GM18517 (cell line): ENCODE data around the gene SLC30A7.
A peak's percentile ranks its signal among the peaks of the same experiment; 100 is the strongest.

ENCODE experiments used
- ATAC-seq: cut with Tn5 transposase; IDR thresholded peaks from one replicate; pipeline ENCODE4 v1.9.1; 2021; ENCODE audit warnings: mild to moderate bottlenecking, moderate library complexity; ENCODE audit not compliant: unreplicated experiment

The SLC30A7 gene

GRCh38 chr1:101022294-101022693 lies 126.4 kb downstream of the SLC30A7 start:
- no peak for ATAC-seq

- peak; percentile 22 for ATAC-seq
These were observed 129.4 kb downstream of the SLC30A7 start for GRCh38 chr1:101025283-101025656.

GRCh38 chr1:101025657-101026429 lies 130.0 kb downstream of the SLC30A7 start, which contains the start of gene DPH5:
Gene DPH5 (minus strand): TSS chr1:101025784. CDS start chr1:101025443, 341 bp downstream.
- ATAC-seq = peak; percentile 79

GRCh38 chr1:101026430-101026788 lies 130.5 kb downstream of the SLC30A7 start:
- ATAC-seq = no peak

GRCh38 chr1:101027194-101027772 lies 131.4 kb downstream of the SLC30A7 start:
- ATAC-seq = no peak

- ATAC-seq = no peak
These were observed 132.6 kb downstream of the SLC30A7 start for GRCh38 chr1:101028466-101028865.

- ATAC-seq = no peak
These were observed 133.3 kb downstream of the SLC30A7 start for GRCh38 chr1:101029184-101029583.

- no peak for ATAC-seq
These were observed 135.0 kb downstream of the SLC30A7 start for GRCh38 chr1:101030881-101031280.
